ENCODE data around the gene FOSB.
"Not testable (repeated sequence)": the region's sequence is repeated elsewhere in the genome, so short reads cannot be mapped to it uniquely, and the experiment has no call there.

The FOSB gene

DNA sequence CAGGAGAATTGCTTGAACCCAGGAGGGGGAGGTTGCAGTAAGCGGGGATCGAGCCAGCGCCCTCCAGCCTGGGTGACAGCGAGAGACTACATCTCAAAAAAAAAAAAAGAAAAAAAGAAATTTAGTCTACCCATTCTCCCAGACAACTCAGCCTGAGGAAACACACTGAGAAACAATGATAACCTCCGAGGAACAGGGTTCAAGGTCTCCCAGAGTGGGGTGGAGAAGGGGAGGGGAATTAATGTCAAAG, 38.1 kb downstream of the FOSB start:
- no peak for DNase-seq (ENCODE audit: low read depth in 2 of 2)

DNA sequence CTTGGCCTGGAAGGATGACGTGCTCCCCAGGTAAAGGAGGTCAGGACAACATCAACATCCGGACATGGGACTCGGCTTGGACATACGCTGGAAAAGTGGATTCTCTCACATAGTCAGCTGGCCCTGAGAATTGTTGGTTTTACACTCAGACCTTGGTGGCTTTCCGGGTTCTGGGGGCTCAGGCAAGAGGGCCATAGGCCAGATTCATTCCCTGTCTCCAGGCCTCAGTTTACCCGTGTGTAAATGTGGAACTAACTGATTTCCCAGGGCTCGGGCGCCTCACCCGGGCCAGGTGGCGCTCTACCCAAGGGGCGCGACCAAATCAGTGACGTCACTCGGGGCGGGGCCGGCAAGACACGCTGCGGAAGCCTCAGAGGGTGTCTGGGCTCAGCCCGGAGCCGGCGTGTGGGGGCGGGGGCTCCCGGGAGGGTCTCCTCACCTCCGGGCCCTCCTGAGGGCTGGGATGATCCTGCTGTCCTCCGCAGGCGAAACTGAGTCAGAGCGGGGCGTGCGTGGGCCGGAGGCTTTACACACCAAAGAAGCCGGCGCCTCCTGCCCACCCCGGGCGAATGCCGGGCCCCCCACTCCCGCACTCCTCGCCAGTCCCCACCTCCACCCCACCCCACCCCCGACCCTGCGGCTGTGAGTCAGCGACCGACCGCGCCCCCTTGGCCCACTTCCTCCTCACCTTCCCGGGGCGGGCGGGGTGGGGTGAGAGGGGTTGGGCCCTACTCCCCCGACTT, 38.6 kb downstream of the FOSB start:
- peak; percentile 98 to 99 for DNase-seq (ENCODE audit: low read depth in 2 of 2)

DNA sequence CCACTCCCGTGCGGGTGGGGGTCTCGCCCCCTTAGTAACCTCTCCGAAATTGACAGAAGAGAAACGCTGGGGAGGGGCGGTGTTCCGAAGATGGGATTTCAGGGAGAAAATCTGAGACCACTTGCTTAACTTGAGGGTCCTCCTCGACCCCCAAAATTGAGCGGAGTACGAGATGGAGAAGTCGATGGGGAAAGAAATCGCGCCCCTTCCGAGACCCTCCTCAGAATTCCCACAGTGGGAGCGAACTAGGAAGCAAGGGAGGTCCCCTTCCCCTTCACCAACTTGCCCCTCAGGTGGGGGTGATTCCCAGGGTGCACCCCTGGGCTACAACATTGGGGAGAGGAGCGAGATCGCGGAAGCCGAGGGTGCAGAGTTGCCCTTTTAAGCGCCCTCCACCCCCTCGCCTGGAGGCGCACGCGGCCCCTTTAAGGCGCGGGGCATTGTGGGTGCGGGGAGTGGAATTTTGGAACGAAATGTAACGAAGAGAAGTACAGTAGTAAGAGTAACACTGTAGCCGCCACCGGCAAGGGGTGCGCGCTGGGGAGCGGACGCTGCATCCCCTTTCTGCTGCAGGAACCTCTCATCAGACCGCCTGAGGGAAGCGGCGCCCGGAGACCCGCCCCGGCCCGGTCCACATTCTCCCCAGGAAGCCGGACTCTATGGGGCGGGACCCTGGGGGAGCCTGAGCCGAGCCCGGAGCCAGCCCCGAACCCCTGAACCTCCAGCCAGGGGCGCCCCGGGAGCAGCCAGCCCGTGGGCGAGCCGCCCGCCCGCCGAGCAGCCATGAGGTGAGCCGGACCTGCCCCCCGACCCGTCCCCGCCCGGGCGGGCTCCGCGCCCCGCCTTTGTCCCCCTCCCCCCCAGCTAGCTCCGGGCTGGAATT, 39.4 kb downstream of the FOSB start, which contains the start of gene VASP:
Gene VASP, plus strand, starts transcription at position 491 of the 883 bp plus-strand sequence. Its CDS starts 293 bp downstream, at position 784.
- peak; percentile 86 for DNase-seq (ENCODE audit: low read depth in 2 of 2)

DNA sequence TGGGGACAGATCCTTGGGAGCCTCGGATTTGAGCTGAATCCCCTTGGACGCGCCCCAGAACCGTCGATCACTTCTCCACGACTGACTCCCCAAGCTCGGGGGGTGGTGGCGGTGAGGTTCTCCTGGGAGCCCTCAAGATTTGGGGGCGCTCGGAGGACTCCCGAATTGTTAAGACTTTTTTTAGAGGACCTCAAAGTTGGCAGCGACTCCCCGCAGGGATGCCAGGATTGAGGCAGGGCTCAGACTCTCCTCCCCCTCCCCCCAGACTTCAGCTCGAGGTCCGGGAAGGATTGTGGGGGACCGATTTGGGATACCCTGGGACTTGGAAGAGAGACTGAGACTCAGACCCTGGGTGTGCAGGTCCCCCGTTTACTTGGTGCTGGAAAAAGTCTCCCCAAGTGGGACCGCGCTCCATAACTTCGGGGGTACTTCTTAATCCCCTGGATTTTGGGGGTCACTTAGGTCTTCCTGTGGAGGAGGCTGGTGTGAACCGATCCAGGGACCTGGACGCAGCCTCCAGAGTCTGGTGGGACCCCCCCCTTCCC, 40.1 kb downstream of the FOSB start:
- DNase-seq (ENCODE audit: low read depth in 2 of 2), result no peak

GRCh38 chr19:45508417-45508860, 40.6 kb downstream of the FOSB start:
- no peak for DNase-seq (ENCODE audit: low read depth in 2 of 2)

DNA sequence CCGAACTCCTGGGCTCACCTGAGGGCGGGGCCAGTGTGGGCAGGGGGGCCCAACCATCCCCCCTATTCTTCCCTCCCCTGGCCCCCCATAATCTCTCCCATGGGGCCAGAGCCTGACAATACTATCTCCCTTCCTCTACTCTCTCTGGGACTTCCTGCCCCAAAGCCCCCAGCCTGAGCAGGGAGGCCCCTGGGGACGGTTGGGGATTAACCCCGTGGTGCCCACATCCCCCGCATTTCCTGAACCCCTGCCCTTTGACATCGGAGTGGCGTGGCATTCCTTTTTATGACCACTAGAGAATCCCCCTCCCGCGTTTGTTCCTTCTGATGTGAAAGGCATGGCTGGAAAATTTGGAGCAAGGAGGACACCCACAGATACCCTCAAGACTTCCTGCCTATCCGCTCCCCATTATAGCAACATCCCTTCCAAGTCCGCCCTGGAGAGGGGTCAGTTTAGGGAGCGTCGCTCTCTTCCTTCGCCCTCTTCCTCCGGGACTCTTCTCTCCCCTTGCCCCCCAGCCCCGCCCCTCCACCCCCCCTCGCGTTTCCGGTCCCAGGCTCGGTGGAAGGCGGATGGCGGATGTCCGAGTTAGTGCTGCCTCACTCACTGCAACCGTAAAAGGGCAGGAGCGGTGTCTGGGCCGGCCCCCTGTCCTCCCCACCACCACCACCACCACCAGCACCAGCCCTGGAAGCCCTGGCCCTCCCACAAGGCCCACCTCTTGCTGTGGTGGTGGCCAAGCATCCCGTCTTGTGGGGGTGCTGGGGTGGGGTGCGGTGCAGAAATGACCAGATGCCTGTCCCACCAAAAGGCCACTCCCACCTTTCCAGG, 41.3 kb downstream of the FOSB start:
- DNase-seq (ENCODE audit: low read depth in 2 of 2), result no peak

DNA sequence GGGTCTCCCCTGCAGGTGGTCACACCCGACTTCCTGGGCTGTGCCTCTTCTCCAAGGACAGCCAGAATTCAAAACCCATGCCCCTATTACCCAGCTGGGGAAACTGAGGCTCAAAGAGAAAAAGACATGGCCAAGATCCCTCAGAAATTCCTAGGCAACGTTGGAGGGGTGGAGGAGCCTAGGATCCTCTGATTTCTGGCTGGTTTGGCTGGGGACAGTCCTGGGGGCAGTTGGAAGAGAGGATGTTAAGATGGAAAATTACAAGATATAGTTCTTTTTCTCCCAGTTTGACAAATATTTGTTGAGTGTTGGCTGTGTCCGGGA, 41.9 kb downstream of the FOSB start:
- DNase-seq (ENCODE audit: low read depth in 2 of 2), result no peak

DNA sequence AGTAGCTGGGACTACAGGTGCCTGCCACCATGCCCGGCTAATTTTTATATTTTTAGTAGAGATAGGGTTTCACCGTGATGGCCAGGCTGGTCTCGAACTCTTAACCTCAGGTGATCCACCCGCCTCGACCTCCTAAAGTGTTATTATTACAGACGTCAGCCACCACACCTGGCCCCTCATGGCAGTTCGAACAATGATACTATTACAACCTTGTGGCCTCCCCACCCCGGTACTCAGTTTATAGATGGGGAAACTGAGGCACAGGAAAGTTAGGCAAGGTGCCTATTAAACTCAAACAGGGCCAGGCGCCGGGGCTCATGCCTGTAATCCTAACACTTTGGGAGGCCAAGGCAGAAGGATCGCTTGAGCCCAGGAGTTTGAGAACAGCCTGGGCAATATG, 42.6 kb downstream of the FOSB start:
- DNase-seq (ENCODE audit: low read depth in 2 of 2), result not testable (repeated sequence)

- no peak for DNase-seq (ENCODE audit: low read depth in 2 of 2)
These were observed 43.3 kb downstream of the FOSB start for GRCh38 chr19:45511074-45511473.

DNA sequence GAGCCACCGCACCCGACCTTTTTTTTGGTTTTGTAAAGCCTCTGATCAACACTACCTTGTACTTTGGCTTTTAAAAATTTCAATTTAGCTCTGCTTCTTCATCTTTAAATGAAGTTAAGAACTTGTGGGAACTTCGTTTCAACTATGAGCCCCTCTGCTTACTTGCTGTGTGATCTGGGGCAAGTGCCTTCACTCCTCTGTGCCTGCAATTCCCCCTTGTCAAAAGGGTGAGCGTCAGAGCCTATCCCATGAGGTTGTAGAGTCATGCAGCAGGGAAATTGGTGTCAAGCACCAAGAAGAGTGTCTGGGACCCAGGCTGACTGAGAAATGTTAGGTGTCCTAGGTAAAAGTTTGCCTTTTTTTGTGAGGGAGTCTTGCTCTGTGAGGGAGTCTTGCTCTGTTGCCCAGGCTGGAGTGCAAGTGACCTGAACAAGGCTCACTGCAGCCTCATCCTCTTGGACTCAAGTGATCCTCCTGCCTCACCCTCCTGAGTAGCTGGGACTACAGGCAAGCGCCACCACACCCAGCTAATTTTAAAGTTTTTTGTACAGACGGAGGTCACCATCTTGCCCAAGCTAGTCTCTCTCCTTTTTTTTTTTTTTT, 45.2 kb downstream of the FOSB start:
- no peak for DNase-seq (ENCODE audit: low read depth in 2 of 2)

- no peak for DNase-seq (ENCODE audit: low read depth in 2 of 2)
These were observed 46.7 kb downstream of the FOSB start for GRCh38 chr19:45514376-45515051.

DNA sequence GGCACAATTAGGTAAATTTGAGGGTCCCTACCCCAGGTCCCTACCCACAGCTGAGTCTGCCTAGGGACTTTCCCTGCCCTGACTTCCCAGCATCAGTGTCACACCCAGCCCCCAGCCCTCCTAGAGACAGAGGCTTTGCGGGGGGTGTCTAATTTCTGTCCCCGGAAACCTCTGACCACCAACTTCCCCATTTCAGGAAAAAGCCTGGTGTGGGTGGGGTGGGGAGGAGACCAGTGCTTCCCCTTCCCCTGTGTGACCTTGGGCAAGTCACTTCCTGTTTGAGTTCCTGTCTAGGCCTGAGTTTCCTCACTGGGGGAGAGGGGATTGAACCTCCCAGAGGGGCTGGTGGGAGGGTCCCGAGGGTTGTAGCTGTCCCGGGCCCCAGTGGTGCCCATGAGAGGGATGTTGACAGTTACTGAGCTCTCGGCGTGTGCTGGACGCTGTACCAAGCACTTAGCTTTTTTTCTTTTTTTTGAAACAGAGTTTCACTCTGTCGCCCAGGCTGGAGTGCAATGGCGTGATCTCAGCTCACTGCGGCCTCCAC, 47.4 kb downstream of the FOSB start:
- no peak for DNase-seq (ENCODE audit: low read depth in 2 of 2)

- no peak for DNase-seq (ENCODE audit: low read depth in 2 of 2)
These were observed 48.1 kb downstream of the FOSB start for GRCh38 chr19:45515807-45516401.

GRCh38 chr19:45517238-45517637, 49.4 kb downstream of the FOSB start:
- no peak for DNase-seq (ENCODE audit: low read depth in 2 of 2)

DNA sequence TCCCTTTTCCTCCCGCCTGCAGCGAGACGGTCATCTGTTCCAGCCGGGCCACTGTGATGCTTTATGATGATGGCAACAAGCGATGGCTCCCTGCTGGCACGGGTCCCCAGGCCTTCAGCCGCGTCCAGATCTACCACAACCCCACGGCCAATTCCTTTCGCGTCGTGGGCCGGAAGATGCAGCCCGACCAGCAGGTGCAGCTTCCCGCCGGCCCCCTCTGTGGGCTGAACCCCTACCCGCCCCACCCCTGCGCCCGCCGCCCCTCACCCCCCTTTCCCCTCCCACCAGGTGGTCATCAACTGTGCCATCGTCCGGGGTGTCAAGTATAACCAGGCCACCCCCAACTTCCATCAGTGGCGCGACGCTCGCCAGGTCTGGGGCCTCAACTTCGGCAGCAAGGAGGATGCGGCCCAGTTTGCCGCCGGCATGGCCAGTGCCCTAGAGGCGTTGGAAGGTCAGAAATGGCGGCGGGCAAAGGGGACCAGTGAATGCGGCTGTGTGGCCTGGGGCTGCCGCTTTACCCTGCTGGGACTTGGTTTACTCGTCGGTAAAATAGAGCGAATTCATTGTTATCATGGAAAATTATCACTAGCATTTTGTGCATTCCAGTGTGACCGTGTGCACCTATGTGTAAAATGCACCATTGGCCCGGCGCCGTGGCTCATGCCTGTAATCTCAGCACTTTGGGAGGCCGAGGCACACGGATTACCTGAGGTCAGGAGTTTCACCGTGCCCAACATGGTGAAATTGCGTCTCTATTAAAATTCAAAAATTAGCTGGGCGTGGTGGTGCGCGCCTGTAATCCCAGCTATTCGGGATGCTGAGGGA, 50.1 kb downstream of the FOSB start:
- no peak for DNase-seq (ENCODE audit: low read depth in 2 of 2)

DNA sequence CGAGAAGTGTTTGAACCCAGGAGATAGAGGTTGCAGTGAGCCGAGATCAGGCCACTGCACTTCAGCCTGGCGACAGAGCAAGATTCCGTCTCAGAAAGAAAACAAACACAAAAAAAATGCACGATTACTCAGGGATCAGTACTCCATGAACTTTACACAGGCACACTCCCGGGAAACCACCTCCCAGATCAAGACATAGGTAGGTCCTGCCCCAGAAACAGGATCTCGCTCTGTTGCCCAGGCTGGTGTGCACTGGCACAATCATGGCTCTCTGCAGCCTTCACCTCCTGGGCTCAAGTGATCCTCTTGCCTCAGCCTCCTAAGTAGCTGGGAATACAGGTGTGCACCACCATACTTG, 50.7 kb downstream of the FOSB start:
- no peak for DNase-seq (ENCODE audit: low read depth in 2 of 2)

- DNase-seq (ENCODE audit: low read depth in 2 of 2), result no peak
These were observed 54.5 kb downstream of the FOSB start for GRCh38 chr19:45522010-45522941.

DNA sequence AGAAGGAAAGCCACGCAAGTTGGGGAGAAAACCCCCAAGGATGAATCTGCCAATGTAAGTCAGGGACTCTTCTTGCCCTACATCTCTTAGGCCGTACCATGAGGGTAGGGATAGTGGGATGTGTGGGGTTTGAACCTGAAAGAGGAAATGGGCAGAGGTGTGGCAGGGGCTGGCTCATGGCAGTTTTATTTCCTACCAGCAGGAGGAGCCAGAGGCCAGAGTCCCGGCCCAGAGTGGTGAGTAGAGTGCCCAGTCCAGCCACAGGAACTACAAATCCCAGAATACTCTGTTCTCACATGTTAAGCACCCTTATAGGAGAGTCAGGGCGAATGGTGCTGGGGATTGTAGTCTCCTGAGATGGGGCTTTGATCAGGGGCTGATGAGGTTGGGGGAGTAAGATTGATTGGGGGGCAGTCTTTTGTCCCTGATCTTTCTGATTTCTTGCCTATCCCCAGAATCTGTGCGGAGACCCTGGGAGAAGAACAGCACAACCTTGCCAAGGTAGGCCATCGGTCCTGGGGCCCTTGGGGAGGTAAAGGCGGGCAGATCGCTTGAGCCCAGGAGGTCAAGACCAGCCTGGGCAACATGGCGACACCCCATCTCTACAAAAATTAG, 56.0 kb downstream of the FOSB start:
- DNase-seq (ENCODE audit: low read depth in 2 of 2), result peak; percentile 36 to 44

All from activated CD8-positive, alpha-beta memory T cell treated with anti-CD3 and anti-CD28 coated beads for 4 hours (primary cell).